VCaP (cell line): ENCODE data around the gene MYOC.
"Not testable (repeated sequence)": the region's sequence is repeated elsewhere in the genome, so short reads cannot be mapped to it uniquely, and the experiment has no call there.

Experiments used
- H3K27ac ChIP-seq: fragments of 450-650 bp; 2 replicates; pipeline ENCODE4 v1.5.1; 2017
- TF ChIP-seq, protein P1 (sequence below): fragments of 450-650 bp; conservative IDR thresholded peaks from 2 replicates; pipeline ENCODE4 v1.5.1; 2017; ENCODE audit warnings: mild to moderate bottlenecking, moderate library complexity

The MYOC gene

DNA sequence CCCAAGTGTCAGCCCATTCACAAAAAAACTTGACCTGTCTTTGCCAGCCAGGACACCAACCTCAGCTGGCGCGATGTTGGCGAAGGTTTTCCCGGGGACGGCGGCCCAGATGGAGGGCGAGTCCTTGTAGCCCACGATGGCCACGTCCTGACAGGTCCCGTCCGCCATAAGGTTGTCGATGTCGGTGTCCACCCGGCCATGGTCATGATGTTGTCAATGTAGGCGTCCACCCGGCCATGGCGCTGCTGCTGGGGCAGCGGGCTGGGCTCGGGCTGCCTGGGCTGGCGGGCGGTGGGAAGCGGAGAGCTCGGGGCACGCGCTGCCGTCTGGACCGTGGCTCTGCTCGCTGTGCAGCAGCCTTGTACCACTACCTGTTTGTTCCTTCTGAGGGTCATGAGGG is 18.3 kb upstream of the MYOC start:
- TF ChIP-seq, protein P1, sequence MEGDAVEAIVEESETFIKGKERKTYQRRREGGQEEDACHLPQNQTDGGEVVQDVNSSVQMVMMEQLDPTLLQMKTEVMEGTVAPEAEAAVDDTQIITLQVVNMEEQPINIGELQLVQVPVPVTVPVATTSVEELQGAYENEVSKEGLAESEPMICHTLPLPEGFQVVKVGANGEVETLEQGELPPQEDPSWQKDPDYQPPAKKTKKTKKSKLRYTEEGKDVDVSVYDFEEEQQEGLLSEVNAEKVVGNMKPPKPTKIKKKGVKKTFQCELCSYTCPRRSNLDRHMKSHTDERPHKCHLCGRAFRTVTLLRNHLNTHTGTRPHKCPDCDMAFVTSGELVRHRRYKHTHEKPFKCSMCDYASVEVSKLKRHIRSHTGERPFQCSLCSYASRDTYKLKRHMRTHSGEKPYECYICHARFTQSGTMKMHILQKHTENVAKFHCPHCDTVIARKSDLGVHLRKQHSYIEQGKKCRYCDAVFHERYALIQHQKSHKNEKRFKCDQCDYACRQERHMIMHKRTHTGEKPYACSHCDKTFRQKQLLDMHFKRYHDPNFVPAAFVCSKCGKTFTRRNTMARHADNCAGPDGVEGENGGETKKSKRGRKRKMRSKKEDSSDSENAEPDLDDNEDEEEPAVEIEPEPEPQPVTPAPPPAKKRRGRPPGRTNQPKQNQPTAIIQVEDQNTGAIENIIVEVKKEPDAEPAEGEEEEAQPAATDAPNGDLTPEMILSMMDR = no peak
- no peak overlapping the region for H3K27ac ChIP-seq

DNA sequence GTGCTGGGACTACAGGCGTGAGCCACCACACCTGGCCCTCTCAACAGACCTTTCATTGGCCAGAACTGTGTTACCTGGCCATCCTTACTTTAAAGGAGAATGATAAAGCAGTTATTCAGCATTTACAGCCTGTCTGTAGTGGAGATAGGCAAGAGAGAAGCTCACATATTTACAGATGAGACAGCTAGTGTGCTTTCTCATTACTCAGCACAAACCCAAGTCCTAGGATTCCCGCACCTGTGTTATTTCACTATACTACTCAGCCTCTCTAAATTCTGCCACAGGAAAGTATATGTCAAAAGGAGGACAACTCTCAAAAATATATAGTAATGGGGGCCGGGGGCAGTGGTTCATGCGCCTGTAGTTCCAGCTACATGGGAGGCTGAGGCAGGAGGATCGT is 15.9 kb upstream of the MYOC start:
- TF ChIP-seq, protein P1 = no peak
- no peak overlapping the region for H3K27ac ChIP-seq

DNA sequence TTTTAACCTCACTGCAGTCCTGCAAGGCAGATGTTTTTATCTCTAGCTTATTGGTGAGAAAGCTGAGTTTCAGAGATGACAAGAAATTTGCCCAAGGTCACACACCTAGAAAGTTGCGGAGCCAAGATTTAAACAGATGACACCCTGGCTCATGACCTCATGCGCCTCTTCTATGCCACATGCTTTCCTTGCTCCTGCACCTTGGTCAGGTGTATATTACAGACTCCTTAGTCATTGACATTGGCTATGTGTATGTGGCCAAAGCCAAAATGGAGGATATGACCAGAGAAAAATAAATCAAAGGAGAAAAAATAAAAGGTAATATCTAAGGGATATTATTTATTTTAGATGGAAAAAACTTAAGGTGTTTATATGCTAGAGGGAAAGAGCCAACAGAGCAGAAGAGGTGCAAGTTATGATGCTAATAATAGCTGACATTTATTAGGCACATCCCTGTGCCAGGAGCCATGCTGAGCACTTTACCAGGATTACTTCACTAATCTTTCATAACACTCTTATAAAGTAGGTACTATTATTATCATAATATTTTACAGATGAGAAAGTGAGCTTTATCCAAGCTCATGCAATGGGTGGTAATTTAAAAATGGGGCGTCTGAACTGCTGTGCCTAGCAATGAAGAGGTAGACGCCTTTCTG is 13.8 kb upstream of the MYOC start:
- TF ChIP-seq, protein P1 = no peak
- no peak overlapping the region for H3K27ac ChIP-seq

DNA sequence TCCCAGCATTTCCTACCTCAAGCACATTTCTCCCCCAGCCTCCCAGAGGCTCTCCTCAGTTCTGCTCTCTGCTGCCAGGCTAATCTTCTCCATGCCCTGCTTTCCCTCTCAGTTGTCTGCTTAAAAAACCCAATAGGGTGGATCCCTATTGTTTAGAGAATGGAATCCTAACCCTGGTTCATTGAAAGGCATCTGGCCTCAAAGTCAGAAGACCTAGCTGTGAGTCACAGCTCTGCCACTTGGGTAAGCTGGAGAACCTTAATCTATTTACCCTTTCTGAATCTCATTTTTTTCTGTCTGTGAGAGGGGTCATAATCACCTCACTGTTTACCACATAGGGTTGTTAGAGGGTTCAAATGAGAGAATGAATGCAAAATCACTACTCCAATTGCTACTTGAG is 12.5 kb upstream of the MYOC start:
- TF ChIP-seq, protein P1 = no peak
- H3K27ac ChIP-seq = no peak overlapping the region

DNA sequence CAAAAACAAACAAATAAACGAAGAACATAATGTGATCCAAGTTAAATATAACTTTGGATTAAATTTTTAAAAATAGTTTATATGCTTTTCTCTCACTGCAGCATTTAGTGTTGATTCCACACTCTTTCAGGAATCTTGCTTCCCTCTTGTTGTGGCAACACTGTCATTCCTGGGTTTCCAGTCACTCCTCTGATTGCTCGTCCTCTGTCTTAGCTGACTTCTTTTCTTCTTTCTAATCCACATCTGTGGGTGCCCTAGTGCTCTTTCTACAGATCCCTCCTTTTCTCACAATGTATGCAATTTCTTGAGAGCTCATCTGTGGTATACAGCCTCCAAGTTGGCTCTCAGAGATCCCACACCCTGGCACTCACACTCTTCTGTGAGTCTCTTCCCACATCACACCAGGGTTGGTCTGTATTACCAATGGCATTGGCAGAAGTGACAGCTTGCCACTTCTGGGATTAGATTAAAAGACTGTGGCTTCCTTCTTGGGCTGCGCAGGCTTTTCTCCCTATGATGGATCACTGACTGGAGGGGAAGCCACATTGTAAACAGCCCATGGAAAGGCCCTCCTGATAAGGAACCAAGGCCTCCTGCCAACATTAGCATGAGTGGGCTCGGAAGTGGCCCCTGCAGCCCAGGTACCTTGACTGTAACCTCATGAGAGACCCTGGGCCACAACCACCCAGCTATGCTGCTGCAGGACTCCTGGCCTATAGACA is 11.5 kb upstream of the MYOC start:
- TF ChIP-seq, protein P1 = no peak
- no peak overlapping the region; the same call in 1 of the 2 replicates for H3K27ac ChIP-seq

DNA sequence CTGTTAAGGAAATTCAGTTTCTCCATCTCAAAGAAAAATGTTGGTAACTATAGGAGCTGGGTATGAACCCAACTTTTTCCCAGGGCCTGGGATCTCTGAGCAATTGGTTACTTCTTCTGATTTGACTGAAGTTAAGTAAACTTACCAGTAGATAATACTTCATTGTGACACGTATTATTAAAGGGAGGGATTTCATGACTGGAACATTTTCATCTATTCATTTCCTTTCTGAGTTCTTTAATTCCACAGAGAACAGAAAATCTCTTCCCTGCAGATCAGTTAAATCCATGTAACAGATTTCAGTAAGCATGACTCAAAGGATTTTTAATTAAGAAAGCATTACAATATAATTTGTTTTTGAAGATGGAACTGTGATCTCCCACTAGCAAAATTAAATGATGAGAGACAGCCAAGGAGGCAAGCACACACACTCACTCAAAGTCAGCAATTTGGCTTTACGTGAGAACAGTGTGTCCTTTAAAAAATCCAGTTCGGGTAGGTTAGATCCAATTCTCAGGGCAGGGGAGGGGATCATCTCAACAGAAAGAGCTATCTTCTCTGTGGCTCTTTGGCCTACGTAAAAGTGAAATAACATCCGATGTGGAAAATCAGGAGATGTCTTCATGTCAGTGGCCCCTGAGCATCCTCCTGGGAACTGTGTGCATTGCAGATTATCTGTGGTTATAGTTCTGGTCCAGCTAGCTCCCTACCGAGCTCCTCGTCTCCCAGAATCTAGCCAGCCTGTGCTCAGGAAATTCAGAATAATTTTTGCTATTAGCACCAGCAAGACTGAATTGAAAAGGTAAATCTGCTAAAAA is 10.8 kb upstream of the MYOC start:
- no peak overlapping the region; the same call in 1 of the 2 replicates for H3K27ac ChIP-seq
- TF ChIP-seq, protein P1 = no peak

DNA sequence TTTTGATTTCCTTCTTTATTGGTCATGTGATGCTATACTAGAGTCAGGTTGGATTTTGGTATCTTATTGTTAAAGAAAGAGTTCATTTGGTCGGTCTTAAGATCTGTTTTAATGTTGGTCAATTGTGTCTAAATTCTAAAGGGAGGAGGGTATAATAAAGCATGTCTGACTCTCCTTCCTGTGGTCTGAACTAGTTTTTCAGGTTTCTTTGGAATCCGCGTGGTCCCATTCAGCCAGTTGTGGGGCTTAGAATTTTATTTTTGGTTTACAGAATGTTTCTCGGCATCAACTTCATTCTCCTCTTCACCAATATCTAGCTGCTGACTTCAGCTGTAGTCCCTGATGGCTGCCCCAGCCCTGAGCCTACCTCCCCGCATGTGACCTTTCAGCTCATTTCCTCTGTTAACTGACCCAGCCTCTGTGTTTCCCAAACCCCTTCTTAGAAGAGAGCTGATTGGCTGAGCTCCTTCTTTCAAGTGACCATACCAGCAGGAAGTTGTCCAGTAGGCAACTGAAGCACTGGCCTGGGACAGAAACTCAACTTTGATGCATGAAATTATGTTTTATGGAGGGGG is 8.7 kb upstream of the MYOC start:
- no peak overlapping the region for H3K27ac ChIP-seq
- TF ChIP-seq, protein P1 = no peak

DNA sequence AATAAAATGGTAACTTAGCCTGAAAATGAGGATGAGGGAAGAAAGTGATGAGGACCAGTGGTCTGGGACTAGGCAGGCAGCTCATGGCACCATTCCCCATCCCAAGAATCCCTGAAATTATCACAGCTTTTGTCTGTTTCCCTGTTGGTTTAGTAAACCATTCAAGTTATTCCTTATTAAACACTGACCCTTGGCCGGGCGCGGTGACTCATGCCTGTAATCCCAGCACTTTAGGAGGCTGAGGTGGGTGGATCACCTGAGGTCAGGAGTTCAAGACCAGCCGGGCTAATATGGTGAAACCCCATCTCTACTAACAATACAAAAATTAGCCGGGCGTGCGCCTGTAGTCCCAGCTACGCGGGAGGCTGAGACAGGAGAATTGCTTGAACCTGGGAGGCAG is 3.7 kb upstream of the MYOC start:
- H3K27ac ChIP-seq = not testable (repeated sequence)
